ENCODE results near the gene KIAA2012.

- no peak for TF ChIP-seq TARDBP (IDR thresholded peaks at IDR 0.05)
- no peak for TF ChIP-seq SP1 (IDR thresholded peaks at IDR 0.05)
- no peak for TF ChIP-seq ZNF384 (IDR thresholded peaks at IDR 0.05)
- no peak for TF ChIP-seq BHLHE40 (IDR thresholded peaks at IDR 0.05; ENCODE audit: borderline replicate concordance)
- TF ChIP-seq FOXA1 (IDR thresholded peaks at IDR 0.05) = no peak
- TF ChIP-seq L3MBTL2 (conservative IDR thresholded peaks at IDR 0.05) = no peak
- no peak for TF ChIP-seq FOXK2 (IDR thresholded peaks at IDR 0.05)
- no peak for TF ChIP-seq HDGF (IDR thresholded peaks at IDR 0.05; ENCODE audit: borderline replicate concordance)
- no peak for TF ChIP-seq SUZ12 (IDR thresholded peaks at IDR 0.05)
- no peak for TF ChIP-seq NFRKB (IDR thresholded peaks at IDR 0.05)
- no peak for TF ChIP-seq FOXM1 (IDR thresholded peaks at IDR 0.05; ENCODE audit: borderline replicate concordance)
Measured at GRCh38 chr2:202140522-202141252, 67.6 kb downstream of the KIAA2012 start.
